OCI-LY7 (cell line): ENCODE data around the gene LLGL1. TPM values are rescaled to one million over a fixed set of nuclear protein-coding genes. Genes with fewer than 3 reads are reported as not detected.

Experiments used
- BruUV-seq: library from RNA; stranded (reverse); fragments of 400-500 nt; replicated peaks from 2 replicates; lab custom pipeline; 2021; lab: Mats Ljungman, UMichigan
- CTCF ChIA-PET: fragments of 300-600 bp; sonication (Branson Sonifier 250); formaldehyde crosslinking; loops from one replicate; lab custom pipeline; 2022; ENCODE audit warnings: antibody characterized with exemption; ENCODE audit not compliant: unreplicated experiment; lab: Charles Lee
- POLR2A ChIA-PET: fragments of 300-600 bp; sonication (Branson Sonifier 250); formaldehyde crosslinking; loops from one replicate; lab custom pipeline; 2022; ENCODE audit warnings: antibody characterized with exemption; lab: Charles Lee
- DNase-seq: peaks from one replicate; pipeline ENCODE4 v3.0.0-alpha.2; 2015; ENCODE audit warnings: low spot score
- H2AFZ ChIP-seq: fragments of 200-600 bp; sonication (generic), shearing (Covaris generic); 2 replicates; pipeline ENCODE4 v1.6.1; 2014; ENCODE audit warnings: mild to moderate bottlenecking, antibody characterized with exemption, low read length, moderate library complexity
- H3K27ac ChIP-seq: fragments of 200-600 bp; sonication (generic); 2 replicates; pipeline ENCODE4 v1.5.1; 2014; ENCODE audit warnings: mixed run types, low read depth, mild to moderate bottlenecking, moderate library complexity, low read length, inconsistent platforms; ENCODE audit not compliant: poor library complexity, severe bottlenecking
- H3K36me3 ChIP-seq: fragments of 200-600 bp; sonication (generic); 2 replicates; pipeline ENCODE4 v1.6.1; 2014; ENCODE audit warnings: mild to moderate bottlenecking, antibody characterized with exemption, low read length, moderate library complexity, mixed read lengths; ENCODE audit not compliant: insufficient read depth
- H3K4me1 ChIP-seq: fragments of 200-600 bp; sonication (generic); 2 replicates; pipeline ENCODE4 v1.5.1; 2014; ENCODE audit warnings: mild to moderate bottlenecking, low read length; ENCODE audit not compliant: insufficient read depth, poor library complexity, severe bottlenecking
- H3K4me2 ChIP-seq: fragments of 200-600 bp; sonication (generic); 2 replicates; pipeline ENCODE4 v1.6.1; 2014; ENCODE audit warnings: mild to moderate bottlenecking, low read length
- H3K4me3 ChIP-seq: fragments of 200-600 bp; sonication (generic); 2 replicates; pipeline ENCODE4 v1.5.1; 2014; ENCODE audit warnings: mild to moderate bottlenecking, low read depth, low read length; ENCODE audit not compliant: poor library complexity, severe bottlenecking
- H3K79me2 ChIP-seq: fragments of 200-600 bp; sonication (generic); 2 replicates; pipeline ENCODE4 v1.6.1; 2016; ENCODE audit warnings: low read depth, mild to moderate bottlenecking, low read length, moderate library complexity, mixed read lengths; ENCODE audit not compliant: insufficient read depth
- H3K9me2 ChIP-seq: fragments of 200-600 bp; sonication (generic); 2 replicates; pipeline ENCODE4 v1.6.1; 2016; ENCODE audit warnings: mild to moderate bottlenecking, low read length, mixed read lengths; ENCODE audit not compliant: insufficient read depth
- H3K9me3 ChIP-seq: fragments of 200-600 bp; sonication (generic); 2 replicates; pipeline ENCODE4 v1.6.1; 2014; ENCODE audit warnings: mild to moderate bottlenecking, mixed run types, low read length, mixed read lengths
- H4K20me1 ChIP-seq: fragments of 200-600 bp; sonication (generic); 2 replicates; pipeline ENCODE4 v1.6.1; 2014; ENCODE audit warnings: mild to moderate bottlenecking, antibody characterized with exemption, low read length, moderate library complexity, mixed read lengths; ENCODE audit not compliant: insufficient read depth
- EZH2phosphoT487 ChIP-seq: fragments of 200-600 bp; sonication (generic); IDR thresholded peaks from 2 replicates; pipeline ENCODE4 v1.6.1; 2018; ENCODE audit warnings: low read depth, borderline replicate concordance, mild to moderate bottlenecking, mixed run types, antibody characterized with exemption, low read length, moderate library complexity, mixed read lengths
- intact Hi-C: fragments of 100-400 bp; cut with micrococcal nuclease; formaldehyde crosslinking; loops from one replicate; pipeline ENCODE4 v1.10.0; 2022; ENCODE audit not compliant: unreplicated experiment
- total RNA-seq, 2 experiments: library from RNA; depleted of rRNA in 1 of 2; stranded (reverse); fragments of >200 nt in 1 of 2; shearing (Covaris generic) in 1 of 2; gene quantifications; 2 replicates each; pipeline ENCODE4 v1.2.3, GENCODE V29; 2014 to 2022
- TF ChIP-seq, protein P1 (sequence below): fragments of 200-600 bp; sonication (generic); conservative IDR thresholded peaks from 2 replicates; pipeline ENCODE4 v1.5.1; 2014; ENCODE audit warnings: mild to moderate bottlenecking, antibody characterized with exemption, low read length, moderate library complexity, mixed read lengths

LLGL1 gene
- total RNA-seq, 2 experiments from 2014 or later: 14.1 to 19.9 TPM

DNA sequence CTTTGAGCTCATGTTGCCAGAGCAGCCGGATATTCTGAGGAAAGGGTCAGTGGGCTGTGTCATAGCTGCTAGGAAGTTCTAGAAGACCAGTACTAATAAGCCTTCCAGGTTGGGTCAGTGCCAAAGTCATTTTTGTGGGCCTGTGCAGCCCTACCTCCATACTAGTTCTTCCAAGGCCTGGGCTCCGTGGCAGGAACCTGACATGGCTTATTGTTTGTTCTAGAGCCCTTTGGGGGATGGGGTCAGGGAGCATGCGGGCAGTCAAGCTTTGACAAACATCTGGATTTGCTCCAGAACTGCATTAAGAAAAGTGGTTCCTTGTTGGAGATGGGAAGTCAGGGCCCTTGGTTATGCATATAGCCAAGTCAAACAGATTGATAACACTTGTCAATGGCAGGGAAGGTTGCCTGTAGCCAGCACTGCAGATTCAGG, 34.2 kb upstream of the LLGL1 start:
- no peak for TF ChIP-seq EZH2phosphoT487
- TF ChIP-seq, protein P1, sequence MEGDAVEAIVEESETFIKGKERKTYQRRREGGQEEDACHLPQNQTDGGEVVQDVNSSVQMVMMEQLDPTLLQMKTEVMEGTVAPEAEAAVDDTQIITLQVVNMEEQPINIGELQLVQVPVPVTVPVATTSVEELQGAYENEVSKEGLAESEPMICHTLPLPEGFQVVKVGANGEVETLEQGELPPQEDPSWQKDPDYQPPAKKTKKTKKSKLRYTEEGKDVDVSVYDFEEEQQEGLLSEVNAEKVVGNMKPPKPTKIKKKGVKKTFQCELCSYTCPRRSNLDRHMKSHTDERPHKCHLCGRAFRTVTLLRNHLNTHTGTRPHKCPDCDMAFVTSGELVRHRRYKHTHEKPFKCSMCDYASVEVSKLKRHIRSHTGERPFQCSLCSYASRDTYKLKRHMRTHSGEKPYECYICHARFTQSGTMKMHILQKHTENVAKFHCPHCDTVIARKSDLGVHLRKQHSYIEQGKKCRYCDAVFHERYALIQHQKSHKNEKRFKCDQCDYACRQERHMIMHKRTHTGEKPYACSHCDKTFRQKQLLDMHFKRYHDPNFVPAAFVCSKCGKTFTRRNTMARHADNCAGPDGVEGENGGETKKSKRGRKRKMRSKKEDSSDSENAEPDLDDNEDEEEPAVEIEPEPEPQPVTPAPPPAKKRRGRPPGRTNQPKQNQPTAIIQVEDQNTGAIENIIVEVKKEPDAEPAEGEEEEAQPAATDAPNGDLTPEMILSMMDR: no peak
- Histone ChIP-seq H3K4me2 (no peak overlapping the region), H3K4me3 (no peak overlapping the region), H3K79me2 (peaks cover 81% of the 10 kb centered on the region), H2AFZ (no peak overlapping the region), H3K9me2 (no peaks in the 10 kb centered on the region), H3K27ac (no peak overlapping the region), H3K4me1 (peaks cover 23% of the 10 kb centered on the region), H3K36me3 (peaks cover 94% of the 10 kb centered on the region), H3K9me3 (no peaks in the 10 kb centered on the region), H4K20me1 (peaks cover 28% of the 10 kb centered on the region)
- DNase-seq: no peak
- ChIA-PET CTCF (no interaction called here), POLR2A (interaction anchor here (0.6 kb wide), 2 partner anchors 11 to 145 kb away, joined by 4 to 9 read pairs; no protein-coding TSS in a partner anchor)
- no TSS peak for BruUV-seq
- intact Hi-C loops: no loop called here

DNA sequence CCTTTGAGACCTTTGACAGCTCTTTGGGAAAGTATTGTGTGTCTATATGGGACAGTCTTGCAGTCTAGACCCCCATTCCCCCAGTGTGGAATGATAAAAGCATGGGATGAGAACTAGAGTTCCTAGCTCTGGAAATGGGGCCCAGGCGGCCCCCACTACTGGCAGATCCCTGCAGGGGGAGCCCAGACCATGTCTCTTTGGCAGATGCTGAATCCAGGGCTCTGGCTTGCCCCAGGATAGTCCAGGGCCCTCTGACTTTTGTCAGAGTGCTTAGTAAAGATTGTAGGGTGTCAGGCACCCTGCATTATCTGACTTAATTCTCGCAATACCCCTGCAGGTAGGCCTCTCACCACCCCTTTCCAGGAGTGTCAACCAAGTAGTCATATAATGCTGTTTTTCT, 33.5 kb upstream of the LLGL1 start:
- Histone ChIP-seq H3K4me3 (no peak overlapping the region), H3K4me1 (peaks cover 16% of the 10 kb centered on the region), H2AFZ (no peak overlapping the region), H3K4me2 (no peak overlapping the region), H3K79me2 (peaks cover 74% of the 10 kb centered on the region), H3K27ac (no peak overlapping the region), H3K9me3 (no peaks in the 10 kb centered on the region), H4K20me1 (peaks cover 21% of the 10 kb centered on the region), H3K9me2 (no peaks in the 10 kb centered on the region), H3K36me3 (peaks cover 93% of the 10 kb centered on the region)
- TF ChIP-seq, protein P1: peak; percentile 60
- no peak for TF ChIP-seq EZH2phosphoT487
- no TSS peak for BruUV-seq
- no peak for DNase-seq
- ChIA-PET POLR2A (no interaction called here), CTCF (no interaction called here)
- intact Hi-C loops: no loop called here

DNA sequence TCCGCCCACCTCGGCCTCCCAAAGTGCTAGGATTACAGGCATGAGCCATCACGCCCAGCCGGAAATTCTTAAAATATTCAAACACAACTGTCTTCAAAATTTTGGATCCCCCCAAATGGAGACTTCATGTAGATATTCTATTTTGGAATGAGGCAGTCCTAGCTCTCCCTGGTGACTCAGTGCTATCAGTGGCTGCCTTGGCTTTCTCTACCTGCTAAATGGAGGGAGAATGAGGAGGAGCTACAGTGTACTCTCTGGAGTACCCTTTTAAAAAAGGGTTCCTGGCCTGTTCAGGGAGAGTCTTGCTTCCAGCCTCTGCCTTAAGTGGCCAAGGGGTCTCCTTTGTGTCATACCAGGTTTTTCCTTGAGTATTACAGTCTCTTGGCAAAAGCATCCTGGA, 31.0 kb upstream of the LLGL1 start:
- Histone ChIP-seq H2AFZ (no peak overlapping the region), H3K9me2 (no peaks in the 10 kb centered on the region), H3K4me1 (no peaks in the 10 kb centered on the region), H3K9me3 (no peaks in the 10 kb centered on the region), H3K4me2 (no peak overlapping the region), H3K4me3 (no peak overlapping the region), H3K36me3 (peaks cover 96% of the 10 kb centered on the region), H4K20me1 (peaks cover 8% of the 10 kb centered on the region; the same call in 1 of the 2 replicates), H3K27ac (no peak overlapping the region), H3K79me2 (peaks cover 54% of the 10 kb centered on the region)
- TF ChIP-seq EZH2phosphoT487: no peak
- TF ChIP-seq, protein P1: no peak
- no peak for DNase-seq
- POLR2A ChIA-PET: interaction anchor here (1.5 kb wide), 1 partner anchor 9 kb away, joined by 6 read pairs; no protein-coding TSS in a partner anchor
- no TSS peak for BruUV-seq
- CTCF ChIA-PET: no interaction called here
- intact Hi-C loops: no loop called here
